CD4-positive, CD25-positive, alpha-beta regulatory T cell (primary cell): ENCODE results near the gene LINC01488. TPM values are rescaled to one million over a fixed set of nuclear protein-coding genes. Genes with fewer than 3 reads are reported as not detected.

Experiments used
- ATAC-seq, 2 donors: fragments of 150-1000 bp; cut with Tn5 transposase; one replicate each; pipeline ENCODE4 v1.10.0; 2021; ENCODE audit warnings: low read depth in 2 of 2, moderate number of reproducible peaks in 2 of 2, moderate library complexity in 1 of 2
- DNase-seq, 3 donors: peaks; one replicate each; pipeline versions ENCODE4 v3.0.0 to v3.0.0-alpha.2; 2012 to 2022; ENCODE audit warnings: mixed read lengths in 1 of 3
- H3K27ac ChIP-seq: one replicate; pipeline ENCODE4 v1.7.0; 2013; ENCODE audit warnings: mild to moderate bottlenecking, low read length; ENCODE audit not compliant: insufficient read depth, poor library complexity, severe bottlenecking
- H3K27me3 ChIP-seq: one replicate; pipeline ENCODE4 v1.7.0; 2013; ENCODE audit warnings: low read length; ENCODE audit not compliant: control insufficient read depth, insufficient read depth
- H3K36me3 ChIP-seq: one replicate; pipeline ENCODE4 v1.7.0; 2013; ENCODE audit warnings: mild to moderate bottlenecking, low read length, moderate library complexity; ENCODE audit not compliant: control insufficient read depth, insufficient read depth
- H3K4me1 ChIP-seq: 2 replicates; pipeline ENCODE4 v1.7.0; 2013; ENCODE audit warnings: mild to moderate bottlenecking, low read length; ENCODE audit not compliant: insufficient read depth, control insufficient read depth, poor library complexity, severe bottlenecking
- H3K4me3 ChIP-seq: one replicate; pipeline ENCODE4 v1.7.0; 2013; ENCODE audit warnings: low read depth, mild to moderate bottlenecking, low read length, moderate library complexity
- H3K9me3 ChIP-seq, 2 experiments: 1 replicate in 1 of 2; 2 replicates in 1 of 2; pipeline ENCODE4 v1.7.0; 2013; ENCODE audit warnings: low read length in 2 of 2, mild to moderate bottlenecking in 1 of 2, moderate library complexity in 1 of 2; ENCODE audit not compliant: control insufficient read depth in 2 of 2
- H3K27ac Mint-ChIP-seq, 3 donors: one replicate each; pipeline ENCODE4 v1.8.0; 2020 to 2022; ENCODE audit warnings: mild to moderate bottlenecking in 3 of 3, mixed read lengths in 3 of 3, moderate library complexity in 2 of 3
- H3K27me3 Mint-ChIP-seq: one replicate; pipeline ENCODE4 v1.8.0; 2022; ENCODE audit warnings: mild to moderate bottlenecking, mixed read lengths
- H3K36me3 Mint-ChIP-seq: one replicate; pipeline ENCODE4 v1.8.0; 2020; ENCODE audit warnings: mixed read lengths
- H3K4me1 Mint-ChIP-seq, 4 donors: one replicate each; pipeline ENCODE4 v1.8.0; 2020 to 2022; ENCODE audit warnings: mixed read lengths in 4 of 4, mild to moderate bottlenecking in 1 of 4
- H3K4me3 Mint-ChIP-seq, 4 donors: one replicate each; pipeline ENCODE4 v1.8.0; 2020 to 2022; ENCODE audit warnings: mild to moderate bottlenecking in 4 of 4, mixed read lengths in 4 of 4, moderate library complexity in 3 of 4
- H3K9me3 Mint-ChIP-seq, 7 donors: one replicate each; pipeline ENCODE4 v1.8.0; 2020 to 2022; ENCODE audit warnings: mixed read lengths in 7 of 7, mild to moderate bottlenecking in 3 of 7, moderate library complexity in 2 of 7
- polyA plus RNA-seq, 4 donors: library from polyadenylated mRNA; unstranded; fragments of 300-500 nt; fragmentation: Illumina TruSeq; gene quantifications; one replicate each; pipeline ENCODE4 v1.2.3, GENCODE V29; 2021
- total RNA-seq: library from RNA; stranded (reverse); gene quantifications from one replicate; pipeline ENCODE4 v1.2.3, GENCODE V29; 2022

Gene LINC01488
- total and polyA plus RNA-seq, 5 donors from 2014 or later = not detected

GRCh38 chr11:69463181-69463994, 18.1 kb upstream of the LINC01488 start:
- no peak overlapping the region for H3K27ac Mint-ChIP-seq
- no peaks in the 10 kb centered on the region for H3K27me3 ChIP-seq
- peaks cover 0 to 15% (median 2%) of the 10 kb centered on the region in 7 donors for H3K9me3 Mint-ChIP-seq
- no peak overlapping the region for H3K4me3 ChIP-seq
- H3K4me3 Mint-ChIP-seq = no peak overlapping the region
- H3K4me1 Mint-ChIP-seq = no peaks in the 10 kb centered on the region
- H3K27ac ChIP-seq = no peak overlapping the region
- peaks cover 3 to 5% of the 10 kb centered on the region in 2 experiments for H3K9me3 ChIP-seq
- no peaks in the 10 kb centered on the region for H3K36me3 ChIP-seq
- no peak for ATAC-seq
- DNase-seq = no peak
- peaks cover 23% of the 10 kb centered on the region for H3K27me3 Mint-ChIP-seq
- no peaks in the 10 kb centered on the region for H3K4me1 ChIP-seq
- no peaks in the 10 kb centered on the region for H3K36me3 Mint-ChIP-seq

DNA sequence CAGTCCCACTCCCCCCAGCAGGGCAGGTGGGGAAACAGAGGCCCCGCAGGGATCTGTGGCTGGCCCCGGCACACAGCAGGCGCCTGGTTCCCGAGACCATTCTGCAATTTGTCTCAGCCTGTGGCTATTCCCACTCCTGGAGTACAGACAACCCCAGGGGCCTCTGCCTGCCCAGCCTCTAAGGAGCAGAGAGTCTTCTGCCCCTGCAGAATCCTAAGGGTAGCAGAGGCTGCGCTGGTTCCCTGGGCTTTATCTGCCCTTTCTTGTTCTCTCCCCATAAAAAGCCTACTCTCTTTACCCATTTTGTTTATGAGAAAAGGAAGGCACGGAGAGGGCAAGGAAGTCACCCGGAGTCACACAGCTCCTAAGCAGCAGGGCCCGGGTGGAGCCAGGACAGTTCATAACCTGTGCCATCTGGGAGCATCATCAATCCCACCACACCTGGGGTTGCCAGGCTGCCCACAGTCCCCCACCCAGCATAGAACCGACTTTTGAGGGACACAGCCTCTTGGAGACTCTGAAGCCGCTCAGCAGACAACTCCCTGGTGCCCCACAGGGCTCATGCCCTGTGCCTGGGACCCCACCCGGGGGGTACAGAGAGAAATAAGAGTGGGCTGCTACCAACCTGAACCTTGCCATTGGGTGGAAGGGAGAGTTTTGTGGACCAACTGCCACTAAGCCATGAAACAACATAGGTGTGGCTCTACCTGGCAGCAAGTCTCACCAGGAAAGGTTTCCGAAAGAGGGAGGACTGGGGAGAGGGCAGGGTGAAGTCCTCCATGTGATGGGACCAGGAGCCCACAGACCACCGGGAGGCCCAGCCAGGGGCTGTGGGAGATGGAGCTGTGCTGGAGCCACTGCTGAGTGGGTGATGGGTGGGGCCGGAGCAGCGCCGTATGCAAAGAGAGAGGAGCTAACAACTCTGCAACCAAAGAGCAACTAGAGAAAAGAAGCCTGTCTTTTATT, 17.2 kb upstream of the LINC01488 start:
- Mint-ChIP-seq H3K4me3 (no peak overlapping the region), H3K9me3 (peaks cover 0 to 15% (median 2%) of the 10 kb centered on the region in 7 donors), H3K36me3 (no peaks in the 10 kb centered on the region), H3K27me3 (peaks cover 20% of the 10 kb centered on the region), H3K27ac (no peak overlapping the region), H3K4me1 (no peaks in the 10 kb centered on the region)
- Histone ChIP-seq H3K4me3 (no peak overlapping the region), H3K4me1 (no peaks in the 10 kb centered on the region), H3K9me3 (peaks cover 3 to 5% of the 10 kb centered on the region in 2 experiments), H3K36me3 (no peaks in the 10 kb centered on the region), H3K27me3 (no peaks in the 10 kb centered on the region), H3K27ac (no peak overlapping the region)
- ATAC-seq (no peak), DNase-seq (no peak)

DNA sequence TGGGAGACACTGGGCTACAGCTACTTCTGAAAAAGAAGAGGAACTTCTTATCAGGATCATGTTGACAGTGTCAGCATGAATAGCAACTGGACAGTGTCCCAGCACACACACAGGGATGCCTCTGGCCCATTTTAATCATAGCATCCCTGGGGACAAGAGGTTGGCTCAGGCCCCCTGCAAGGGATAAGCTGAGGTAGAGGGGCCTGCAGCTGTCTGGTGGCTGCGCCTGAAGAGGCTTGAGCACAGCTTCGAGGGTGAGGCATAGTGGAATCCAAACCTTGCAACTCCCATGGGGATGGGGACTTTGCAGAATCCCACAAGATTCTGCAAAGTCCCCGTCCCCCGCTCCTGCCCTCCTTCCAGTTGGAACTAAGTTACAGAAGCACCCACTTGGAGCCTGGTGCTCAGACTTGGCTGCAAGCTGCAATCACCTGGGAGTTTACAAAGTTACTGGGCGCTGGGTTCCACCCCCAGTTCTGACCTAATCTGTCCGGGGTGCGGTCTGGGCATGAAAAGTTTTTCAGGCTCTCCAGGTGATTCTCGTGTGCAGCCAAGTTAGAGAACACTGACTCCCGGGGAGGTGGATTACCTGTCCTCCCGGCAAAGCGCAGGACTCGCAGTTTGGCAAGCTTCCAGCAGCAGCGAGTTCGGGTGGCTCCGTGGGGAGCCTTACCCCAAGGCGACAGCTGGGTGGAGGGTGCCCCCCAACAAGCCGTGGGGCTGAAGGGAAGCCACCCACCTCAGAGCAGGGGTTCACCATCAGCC, 16.0 kb upstream of the LINC01488 start:
- no peak for DNase-seq
- Mint-ChIP-seq H3K4me1 (no peaks in the 10 kb centered on the region), H3K27me3 (peaks cover 15% of the 10 kb centered on the region), H3K9me3 (peaks cover 0 to 11% (median 0%) of the 10 kb centered on the region in 7 donors), H3K36me3 (no peaks in the 10 kb centered on the region), H3K27ac (no peak overlapping the region), H3K4me3 (no peak overlapping the region)
- Histone ChIP-seq H3K9me3 (peaks cover 3 to 5% of the 10 kb centered on the region in 2 experiments), H3K27me3 (no peaks in the 10 kb centered on the region), H3K36me3 (no peaks in the 10 kb centered on the region), H3K27ac (no peak overlapping the region), H3K4me3 (no peak overlapping the region), H3K4me1 (no peaks in the 10 kb centered on the region)
- ATAC-seq = no peak

DNA sequence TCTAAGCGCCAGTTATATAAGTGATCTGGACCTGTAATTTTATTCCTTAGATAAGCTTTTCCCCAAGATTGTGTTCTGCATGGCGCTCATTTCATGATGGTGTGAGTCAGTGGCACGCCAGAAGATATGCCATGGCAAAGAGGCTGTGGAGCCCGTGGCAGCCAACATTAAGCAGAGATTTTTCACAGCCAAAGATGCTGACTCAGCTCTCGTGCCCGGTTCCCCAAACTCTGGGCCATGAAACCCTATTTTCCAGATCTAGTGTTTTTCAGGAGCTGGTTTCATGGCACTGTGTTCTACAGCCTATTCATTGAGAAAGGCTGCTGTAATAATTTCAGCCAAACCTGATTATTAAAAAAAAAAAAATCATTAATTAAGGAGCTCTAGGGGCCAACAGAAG, 15.4 kb upstream of the LINC01488 start:
- Histone ChIP-seq H3K4me3 (no peak overlapping the region), H3K9me3 (peaks cover 0 to 1% of the 10 kb centered on the region in 2 experiments), H3K27ac (no peak overlapping the region), H3K27me3 (no peaks in the 10 kb centered on the region), H3K4me1 (no peaks in the 10 kb centered on the region), H3K36me3 (no peaks in the 10 kb centered on the region)
- no peaks in the 10 kb centered on the region for H3K4me1 Mint-ChIP-seq
- H3K4me3 Mint-ChIP-seq = no peak overlapping the region
- no peak overlapping the region for H3K27ac Mint-ChIP-seq
- H3K9me3 Mint-ChIP-seq = peaks cover 0 to 5% (median 0%) of the 10 kb centered on the region in 7 donors
- no peaks in the 10 kb centered on the region for H3K36me3 Mint-ChIP-seq
- ATAC-seq = no peak
- DNase-seq = no peak
- H3K27me3 Mint-ChIP-seq = peaks cover 13% of the 10 kb centered on the region

GRCh38 chr11:69467196-69467595, 14.3 kb upstream of the LINC01488 start:
- no peak for ATAC-seq
- Histone ChIP-seq H3K27me3 (no peaks in the 10 kb centered on the region), H3K4me3 (no peak overlapping the region), H3K4me1 (no peaks in the 10 kb centered on the region), H3K36me3 (no peaks in the 10 kb centered on the region), H3K9me3 (no peaks in the 10 kb centered on the region), H3K27ac (no peak overlapping the region)
- Mint-ChIP-seq H3K4me1 (no peaks in the 10 kb centered on the region), H3K36me3 (no peaks in the 10 kb centered on the region), H3K27ac (no peak overlapping the region), H3K9me3 (no peaks in the 10 kb centered on the region), H3K27me3 (peaks cover 7% of the 10 kb centered on the region), H3K4me3 (no peak overlapping the region)
- no peak for DNase-seq

DNA sequence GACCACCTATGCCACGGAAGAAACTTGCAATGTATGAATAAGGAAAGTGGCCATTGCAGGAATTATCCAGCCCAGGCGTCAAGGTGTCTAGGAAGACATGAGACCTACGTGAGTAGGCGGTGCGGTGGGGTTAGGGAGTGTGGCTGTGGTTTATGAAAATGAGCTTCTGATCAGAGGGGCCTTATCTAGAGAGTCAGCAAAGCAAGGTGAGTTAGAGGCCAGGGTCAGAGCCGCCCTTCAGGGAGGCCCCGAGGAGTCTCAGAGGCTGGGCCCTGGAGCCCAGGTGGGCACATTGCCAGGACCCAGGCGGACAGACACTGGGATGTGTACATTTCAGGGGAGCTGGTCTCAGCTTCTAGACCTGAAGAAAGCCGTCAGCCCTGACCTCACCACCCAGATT, 13.8 kb upstream of the LINC01488 start:
- no peaks in the 10 kb centered on the region for H3K9me3 ChIP-seq
- H3K27ac Mint-ChIP-seq = no peak overlapping the region
- DNase-seq = no peak
- H3K4me1 ChIP-seq = no peaks in the 10 kb centered on the region
- H3K27ac ChIP-seq = no peak overlapping the region
- H3K36me3 Mint-ChIP-seq = no peaks in the 10 kb centered on the region
- no peaks in the 10 kb centered on the region for H3K36me3 ChIP-seq
- peaks cover 7% of the 10 kb centered on the region for H3K27me3 Mint-ChIP-seq
- H3K27me3 ChIP-seq = no peaks in the 10 kb centered on the region
- H3K4me1 Mint-ChIP-seq = no peaks in the 10 kb centered on the region
- H3K9me3 Mint-ChIP-seq = no peaks in the 10 kb centered on the region
- ATAC-seq = no peak
- H3K4me3 ChIP-seq = no peak overlapping the region
- no peak overlapping the region for H3K4me3 Mint-ChIP-seq

DNA sequence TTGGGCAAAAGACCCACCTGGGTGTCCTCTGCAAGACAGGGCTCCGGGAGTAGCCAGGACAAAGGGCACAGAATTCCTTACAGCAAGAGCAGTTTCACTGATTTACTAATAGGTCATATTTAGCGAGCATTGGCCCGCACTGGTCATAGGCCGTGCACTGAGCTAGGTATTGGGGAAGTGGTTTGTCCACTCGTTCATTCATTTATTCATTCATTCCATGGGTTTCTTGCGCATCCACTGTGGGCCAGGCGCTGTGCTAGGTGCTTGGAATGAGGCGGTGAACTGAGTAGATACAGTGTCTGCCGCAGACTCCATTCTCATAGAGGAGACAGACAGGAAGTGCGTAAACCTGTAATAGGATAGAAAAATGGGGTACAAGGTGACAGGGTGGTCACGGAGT, 13.2 kb upstream of the LINC01488 start:
- H3K4me1 ChIP-seq = no peaks in the 10 kb centered on the region
- Mint-ChIP-seq H3K9me3 (no peaks in the 10 kb centered on the region), H3K27me3 (peaks cover 7% of the 10 kb centered on the region), H3K27ac (no peak overlapping the region), H3K4me3 (no peak overlapping the region), H3K4me1 (no peaks in the 10 kb centered on the region), H3K36me3 (no peaks in the 10 kb centered on the region)
- ATAC-seq = no peak
- no peak for DNase-seq
- H3K4me3 ChIP-seq = no peak overlapping the region
- no peak overlapping the region for H3K27ac ChIP-seq
- H3K36me3 ChIP-seq = no peaks in the 10 kb centered on the region
- no peaks in the 10 kb centered on the region for H3K9me3 ChIP-seq
- no peaks in the 10 kb centered on the region for H3K27me3 ChIP-seq
